HG02763 (cell line): ENCODE data around the gene RNF145.
"Not testable (repeated sequence)": the region's sequence is repeated elsewhere in the genome, so short reads cannot be mapped to it uniquely, and the experiment has no call there.

Experiments used
- ATAC-seq: cut with Tn5 transposase; IDR thresholded peaks from one replicate; pipeline ENCODE4 v1.9.1; 2021; ENCODE audit warnings: mild to moderate bottlenecking, moderate library complexity; ENCODE audit not compliant: unreplicated experiment

RNF145 gene

DNA sequence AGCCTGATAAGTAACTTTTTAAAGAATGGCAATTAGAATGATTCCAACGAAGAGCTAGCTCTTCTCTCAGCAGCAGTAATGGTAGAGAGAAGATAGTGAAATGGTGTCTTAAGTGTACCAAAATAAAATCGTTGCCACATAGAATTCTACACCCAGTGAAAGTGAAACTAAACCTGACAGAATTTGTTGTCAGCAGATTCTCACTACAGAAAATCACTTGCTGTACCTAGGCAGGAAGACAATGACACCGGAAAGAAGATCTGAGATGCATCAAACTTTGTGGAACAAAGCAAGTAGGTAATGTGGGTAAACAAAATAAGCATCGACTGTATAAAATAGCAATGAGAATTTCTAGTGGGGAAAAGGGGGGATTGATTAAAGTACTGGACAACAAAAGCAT is 88.9 kb downstream of the RNF145 start:
- ATAC-seq: no peak

GRCh38 chr5:159119842-159120241 is 89.5 kb downstream of the RNF145 start:
- ATAC-seq: not testable (repeated sequence)

GRCh38 chr5:159118958-159119659 is 90.2 kb downstream of the RNF145 start:
- ATAC-seq: not testable (repeated sequence)

DNA sequence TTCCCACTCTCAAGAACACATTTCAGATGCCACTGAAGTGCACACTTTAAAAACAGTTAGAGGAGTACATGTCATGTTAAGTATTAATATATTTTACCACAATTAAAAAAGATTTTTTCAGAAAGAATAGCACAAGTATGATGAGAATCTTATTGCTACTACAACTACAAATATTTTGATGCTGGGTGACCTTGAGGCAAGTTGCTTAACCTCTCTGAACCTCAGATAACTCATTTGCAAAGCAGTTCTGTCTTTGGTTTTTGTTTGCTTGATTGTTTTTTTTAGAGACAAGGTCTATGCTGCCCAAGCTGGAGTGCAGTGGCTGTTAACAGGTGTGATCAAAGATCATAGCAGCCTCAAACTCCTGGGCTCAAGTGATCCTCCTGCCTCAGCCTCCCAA is 95.9 kb downstream of the RNF145 start:
- no peak for ATAC-seq

- no peak for ATAC-seq
Observed at GRCh38 chr5:159112436-159112835, 96.9 kb downstream of the RNF145 start.
